HG02943 (cell line): ENCODE results near the gene SLITRK1.

Experiments used
- ATAC-seq: cut with Tn5 transposase; IDR thresholded peaks from one replicate; pipeline ENCODE4 v1.9.1; 2021; ENCODE audit warnings: mild to moderate bottlenecking, low read depth, moderate library complexity; ENCODE audit not compliant: unreplicated experiment

SLITRK1 gene

DNA sequence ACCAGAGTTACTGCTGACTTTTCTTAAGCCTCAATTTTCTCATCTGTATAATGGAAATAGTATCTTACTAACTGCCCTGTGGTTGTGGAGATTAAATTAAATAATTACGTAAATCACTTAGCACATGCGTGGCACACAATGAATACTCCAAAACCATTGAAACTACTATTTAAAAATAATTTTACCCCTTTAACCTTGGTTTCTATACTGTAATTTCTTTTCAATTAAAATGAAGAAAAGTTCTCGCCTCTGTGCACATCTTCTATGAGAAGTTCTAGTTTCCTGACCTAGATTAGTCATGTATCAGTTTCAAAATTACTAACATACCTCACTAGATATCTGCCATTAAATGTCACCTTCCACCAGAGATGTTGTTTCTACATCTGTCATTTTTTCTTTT is 5.7 kb downstream of the SLITRK1 start:
- ATAC-seq = no peak

- no peak for ATAC-seq
Measured at GRCh38 chr13:83867708-83868107, 14.6 kb downstream of the SLITRK1 start.

DNA sequence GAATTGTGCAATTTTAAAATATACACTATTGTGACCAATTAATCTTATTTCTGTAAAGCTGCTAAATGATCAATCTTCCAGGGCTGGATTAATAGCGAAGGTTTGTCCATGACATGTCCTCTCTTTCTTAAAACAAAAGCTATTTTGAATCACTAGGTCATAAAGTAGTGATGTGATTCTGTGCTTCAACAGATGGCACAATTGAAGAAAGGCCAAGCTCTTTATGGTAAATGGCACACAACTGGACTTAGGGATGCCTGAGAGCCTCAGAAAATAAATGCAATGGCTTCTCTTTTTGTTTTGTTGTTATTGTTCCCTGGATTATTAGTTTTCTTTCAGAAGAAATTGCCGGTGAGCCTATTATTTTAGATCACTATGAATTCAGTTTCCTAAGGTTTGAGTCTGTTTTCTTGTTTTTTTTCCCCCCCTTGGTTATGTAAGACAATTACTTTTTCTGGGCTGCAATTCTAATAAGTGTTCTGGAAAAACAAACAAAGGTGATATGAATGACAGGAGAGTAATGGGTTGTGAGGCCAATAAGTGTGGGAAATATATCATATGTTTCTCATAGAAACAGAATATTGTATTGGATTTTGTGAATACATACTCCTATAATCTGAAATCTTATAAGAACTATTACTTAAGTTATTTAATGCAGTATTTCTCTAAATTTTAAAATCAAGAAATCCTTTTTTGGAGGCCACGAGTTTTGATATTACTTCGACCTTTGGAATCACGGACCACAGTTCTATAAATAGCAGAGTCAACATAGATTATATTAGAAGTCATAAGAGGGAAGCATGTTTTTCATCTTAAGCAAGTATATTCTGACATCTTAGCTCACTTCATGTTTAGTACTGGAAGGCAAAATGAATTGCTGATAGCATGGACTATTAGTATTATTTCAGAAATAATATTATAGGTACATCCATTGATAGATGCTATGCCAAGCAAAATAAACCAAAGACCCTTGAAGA is 16.8 kb downstream of the SLITRK1 start:
- no peak for ATAC-seq

GRCh38 chr13:83853771-83854170 is 28.5 kb downstream of the SLITRK1 start:
- no peak for ATAC-seq

DNA sequence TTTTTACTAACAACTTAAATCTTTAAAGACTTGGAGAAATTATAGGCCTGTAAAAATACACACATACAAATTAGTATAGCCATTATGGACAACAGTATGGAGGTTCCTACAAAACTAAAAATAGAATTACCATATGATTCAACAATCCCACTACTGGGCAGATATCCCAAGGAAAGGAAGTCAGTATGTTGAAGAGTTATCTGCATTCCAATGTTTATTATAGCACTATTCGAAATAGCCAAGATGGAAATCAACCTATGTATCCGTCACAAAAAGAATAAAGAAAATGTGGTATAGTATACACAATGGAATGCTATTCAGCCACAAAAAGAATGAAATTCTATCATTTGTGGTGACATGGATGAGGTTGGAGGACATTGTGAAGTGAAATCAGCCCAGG is 37.2 kb downstream of the SLITRK1 start:
- ATAC-seq = no peak

- ATAC-seq = no peak
Measured at GRCh38 chr13:83839146-83839545, 43.1 kb downstream of the SLITRK1 start.

- no peak for ATAC-seq
Measured at GRCh38 chr13:83831796-83832195, 50.5 kb downstream of the SLITRK1 start.

GRCh38 chr13:83829810-83830209 is 52.5 kb downstream of the SLITRK1 start:
- no peak for ATAC-seq

DNA sequence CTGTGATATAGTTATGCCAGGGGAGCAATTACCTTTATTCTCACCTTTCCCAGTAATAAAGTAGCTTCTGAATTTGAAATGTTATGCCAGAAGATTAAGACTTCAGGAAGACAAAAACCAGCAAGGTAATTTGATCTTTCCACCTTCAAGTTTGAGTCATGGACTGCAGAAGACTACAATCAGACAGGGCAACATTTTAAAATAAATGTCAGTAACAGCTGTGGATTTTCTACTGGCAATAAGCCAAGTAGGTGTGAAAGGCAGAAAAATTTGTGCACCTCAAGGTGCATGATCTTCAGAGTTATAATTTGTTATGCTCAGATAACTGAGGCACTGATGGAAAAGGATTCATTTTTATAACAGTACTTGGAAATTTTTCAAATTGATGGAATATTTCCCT is 54.9 kb downstream of the SLITRK1 start:
- ATAC-seq = no peak
